ENCODE results near the gene PGM5.

The PGM5 gene

DNA sequence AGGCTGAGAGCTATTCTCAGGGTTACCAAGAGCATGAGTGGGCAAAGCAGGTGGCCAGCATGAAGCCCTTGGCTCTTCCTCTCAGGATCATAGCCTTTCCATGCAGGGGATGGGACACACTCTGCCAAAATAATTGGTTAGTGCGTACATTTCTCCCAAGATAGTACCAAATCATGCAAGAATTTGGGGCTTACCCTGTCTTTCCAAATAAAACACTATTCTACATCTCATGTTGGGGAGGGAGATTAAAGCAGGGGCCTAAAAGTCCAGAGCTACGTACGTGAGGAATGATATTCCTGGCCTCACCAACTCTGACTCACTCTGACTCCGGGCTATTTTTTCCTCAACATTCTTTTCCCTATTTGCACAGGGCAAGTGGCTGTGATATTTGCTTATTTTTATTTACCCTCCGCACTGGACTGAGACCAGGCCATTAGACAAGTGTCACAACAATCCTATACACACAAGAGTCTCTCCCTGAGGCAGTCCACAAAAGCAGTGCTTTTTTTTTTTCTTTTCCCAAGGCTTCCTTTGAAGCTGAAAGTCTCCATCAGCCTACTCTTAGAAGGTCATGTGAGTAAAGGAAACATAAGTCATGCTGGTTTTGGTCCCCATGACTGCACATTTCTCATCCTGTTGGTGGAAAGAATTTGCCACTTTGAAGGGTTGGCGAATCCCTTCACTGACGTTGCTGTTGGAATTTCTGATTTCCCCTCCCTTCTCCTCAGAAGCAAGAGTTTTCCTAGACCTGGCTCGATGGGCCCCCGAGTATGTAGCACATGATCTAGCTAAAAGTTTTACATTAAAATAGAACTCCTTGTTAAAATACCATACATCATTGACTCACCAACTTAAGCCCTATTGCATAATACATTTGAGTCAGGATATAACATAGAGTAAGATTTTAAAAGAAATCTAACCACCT is 144.3 kb downstream of the PGM5 start:
- DNase-seq, result no peak

DNA sequence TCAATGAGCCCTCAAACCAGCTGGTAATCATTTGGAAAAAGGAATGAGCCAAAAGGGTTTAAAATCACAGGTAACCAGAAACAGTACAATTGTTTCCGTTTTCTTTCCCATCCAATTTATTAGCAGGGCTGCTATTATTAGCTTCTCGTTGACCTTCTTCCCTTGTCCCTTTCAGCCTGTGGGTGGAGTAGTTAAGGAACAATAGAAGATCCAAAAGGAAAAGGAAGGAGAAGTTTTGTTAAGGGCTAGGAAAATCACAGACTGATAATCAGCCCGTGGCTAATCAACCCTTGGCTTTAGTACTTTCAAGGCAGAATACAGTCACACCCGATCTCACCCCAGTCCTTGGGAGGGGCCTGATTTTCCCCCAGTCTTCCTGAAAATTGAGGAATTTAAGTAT is 145.9 kb downstream of the PGM5 start:
- no peak for DNase-seq

DNA sequence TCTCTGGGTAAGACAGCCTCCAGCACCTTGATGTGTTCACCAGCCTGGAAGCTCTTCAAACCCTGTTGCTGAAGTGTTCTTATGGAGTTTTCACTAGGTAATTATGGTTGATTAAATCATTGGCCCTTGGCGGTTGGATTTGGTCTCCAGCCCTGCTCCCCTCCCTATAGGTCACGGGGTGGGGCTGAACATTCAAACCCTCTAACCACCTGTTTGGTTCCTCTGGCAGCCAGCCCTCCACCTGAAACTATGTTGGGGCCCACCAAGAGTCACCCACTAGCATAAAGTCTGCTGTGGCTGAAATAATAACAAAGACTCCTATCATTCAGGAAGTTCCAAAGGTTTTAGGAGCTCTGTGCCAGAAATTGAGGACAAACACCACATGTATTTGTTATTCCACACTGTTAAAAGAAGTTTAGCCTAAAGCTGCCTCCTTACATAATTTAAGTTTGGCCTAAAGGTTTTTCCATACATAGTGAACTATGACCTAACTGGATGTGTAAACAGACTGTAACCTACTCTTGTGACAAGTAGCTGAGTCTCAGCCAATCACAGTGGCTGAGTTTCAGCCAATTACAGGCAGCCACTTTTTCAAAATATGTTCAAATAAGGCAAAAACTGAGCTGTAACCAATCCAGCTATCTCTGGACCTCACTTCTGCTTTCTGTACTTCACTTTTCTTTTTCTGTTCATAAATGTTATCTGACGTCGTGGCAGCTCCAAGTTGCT is 149.4 kb downstream of the PGM5 start:
- no peak for DNase-seq

- no peak for DNase-seq
Observed at GRCh38 chr9:68506551-68506950, 150.1 kb downstream of the PGM5 start.

- DNase-seq, result peak; percentile 8
Observed at GRCh38 chr9:68507130-68507805, 150.9 kb downstream of the PGM5 start.

DNA sequence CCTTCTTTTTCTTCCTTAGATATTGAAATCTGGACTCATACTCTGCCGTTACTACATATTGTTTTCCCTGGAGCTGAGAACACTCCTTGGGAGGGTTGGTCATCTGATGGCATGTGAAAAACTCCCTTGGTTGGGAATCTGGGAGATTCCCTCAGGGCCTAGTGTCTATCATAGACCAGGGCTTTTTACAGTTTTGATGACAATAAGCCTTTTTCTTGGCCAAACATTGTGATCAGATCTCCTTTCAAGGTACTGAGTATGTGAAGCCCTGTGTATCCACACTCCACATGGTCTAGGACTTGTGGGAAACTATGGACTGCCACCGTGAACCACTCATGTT is 151.4 kb downstream of the PGM5 start:
- no peak for DNase-seq

GRCh38 chr9:68508547-68508946 is 152.1 kb downstream of the PGM5 start:
- DNase-seq, result no peak

DNA sequence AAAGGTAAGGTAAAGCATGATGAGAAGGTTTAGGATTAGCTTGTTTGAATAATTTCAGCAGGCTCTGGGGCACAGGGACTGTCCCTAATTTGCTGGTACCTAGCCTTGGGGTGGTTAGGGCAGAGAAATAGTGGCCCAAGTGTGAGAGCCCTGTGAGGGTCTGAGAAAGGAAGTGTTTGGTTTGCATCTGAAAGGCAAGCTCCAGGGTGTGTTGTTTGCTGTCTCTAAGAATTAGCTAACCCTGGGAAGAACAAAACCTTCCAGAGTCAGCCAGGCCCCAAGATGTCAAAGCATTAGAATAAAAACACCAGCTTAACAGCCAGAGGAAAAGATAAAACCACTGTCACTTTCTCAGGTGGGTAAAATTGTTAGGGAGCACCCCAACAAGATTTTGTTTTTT is 153.3 kb downstream of the PGM5 start:
- no peak for DNase-seq

- DNase-seq, result no peak
Observed at GRCh38 chr9:68513385-68513784, 157.0 kb downstream of the PGM5 start.

GRCh38 chr9:68513981-68514380 is 157.6 kb downstream of the PGM5 start:
- DNase-seq, result no peak

DNA sequence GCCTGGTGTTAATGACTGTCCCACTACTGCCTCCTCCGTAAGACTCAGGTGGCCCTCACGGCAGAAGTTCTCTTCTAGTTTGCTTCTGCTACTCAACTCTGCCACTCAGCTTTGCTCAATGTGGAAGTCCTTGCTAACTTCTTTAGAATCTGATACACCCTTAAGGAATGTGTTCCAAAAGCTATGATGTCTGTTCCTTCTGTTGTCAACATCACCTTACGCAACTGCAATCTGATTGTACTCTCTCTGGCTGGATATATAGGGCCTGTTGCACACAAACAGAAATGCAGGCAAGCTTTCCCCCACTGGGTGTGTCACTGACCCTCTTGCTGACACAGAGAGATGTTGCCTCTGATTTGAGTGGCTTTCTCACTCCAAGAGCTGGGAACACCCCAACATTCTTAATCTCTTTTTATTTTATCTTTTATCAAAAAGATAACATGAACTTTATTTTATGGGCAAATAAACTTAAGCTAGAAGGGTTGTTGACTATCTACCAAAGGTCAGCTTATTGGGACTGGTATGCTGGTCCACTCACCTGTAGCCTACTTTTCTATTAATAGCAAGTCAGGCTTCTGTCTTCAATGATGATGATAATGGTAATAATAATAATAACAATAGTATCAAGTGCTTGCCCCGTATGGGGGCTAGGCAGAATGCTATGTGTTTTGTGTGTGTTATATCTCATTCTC is 159.1 kb downstream of the PGM5 start:
- DNase-seq, result no peak

- no peak for DNase-seq
Observed at GRCh38 chr9:68522131-68522530, 165.7 kb downstream of the PGM5 start.

GRCh38 chr9:68522954-68523353 is 166.5 kb downstream of the PGM5 start:
- DNase-seq, result no peak

- DNase-seq, result no peak
Observed at GRCh38 chr9:68523367-68523936, 167.0 kb downstream of the PGM5 start.

DNA sequence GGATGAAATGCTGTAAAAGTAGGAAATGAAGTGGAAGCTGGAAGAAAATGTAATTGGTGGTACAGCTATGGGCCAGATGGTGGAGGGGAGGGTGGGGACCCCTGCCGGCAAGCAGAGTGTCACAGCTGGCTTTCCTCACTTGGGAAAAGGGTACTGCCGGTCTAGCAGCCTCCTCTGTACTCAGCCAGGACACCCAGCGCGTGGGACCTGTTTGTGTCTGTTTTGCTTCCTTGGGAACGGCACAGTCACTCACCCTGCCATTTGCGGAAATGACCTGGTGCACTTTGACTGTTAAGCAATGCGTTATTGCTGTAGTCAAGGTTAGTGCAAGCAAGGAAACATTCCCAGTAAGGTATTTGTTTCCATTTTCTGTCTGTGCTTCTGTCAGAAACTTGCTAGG is 174.2 kb downstream of the PGM5 start:
- peak; percentile 44 for DNase-seq

DNA sequence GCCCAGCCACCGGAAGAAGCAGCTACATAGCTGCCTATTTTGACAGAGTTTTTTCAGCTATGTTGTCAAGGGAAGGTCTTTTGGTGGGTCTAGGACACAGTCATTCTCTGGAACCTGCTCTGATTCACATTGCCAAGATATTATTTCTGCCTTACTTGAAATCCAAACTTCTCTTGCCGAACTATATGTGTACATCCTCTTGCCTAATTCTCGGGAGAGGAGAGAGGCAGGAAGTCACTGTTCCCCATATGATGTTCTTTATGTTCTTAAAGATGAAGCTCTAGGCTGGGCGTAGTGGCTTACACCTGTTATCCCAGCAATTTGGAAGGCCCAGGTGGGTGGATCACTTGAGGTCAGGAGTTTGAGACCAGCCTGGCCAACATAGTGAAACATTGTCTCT is 175.7 kb downstream of the PGM5 start:
- no peak for DNase-seq

- no peak for DNase-seq
Observed at GRCh38 chr9:68533678-68534077, 177.3 kb downstream of the PGM5 start.

DNA sequence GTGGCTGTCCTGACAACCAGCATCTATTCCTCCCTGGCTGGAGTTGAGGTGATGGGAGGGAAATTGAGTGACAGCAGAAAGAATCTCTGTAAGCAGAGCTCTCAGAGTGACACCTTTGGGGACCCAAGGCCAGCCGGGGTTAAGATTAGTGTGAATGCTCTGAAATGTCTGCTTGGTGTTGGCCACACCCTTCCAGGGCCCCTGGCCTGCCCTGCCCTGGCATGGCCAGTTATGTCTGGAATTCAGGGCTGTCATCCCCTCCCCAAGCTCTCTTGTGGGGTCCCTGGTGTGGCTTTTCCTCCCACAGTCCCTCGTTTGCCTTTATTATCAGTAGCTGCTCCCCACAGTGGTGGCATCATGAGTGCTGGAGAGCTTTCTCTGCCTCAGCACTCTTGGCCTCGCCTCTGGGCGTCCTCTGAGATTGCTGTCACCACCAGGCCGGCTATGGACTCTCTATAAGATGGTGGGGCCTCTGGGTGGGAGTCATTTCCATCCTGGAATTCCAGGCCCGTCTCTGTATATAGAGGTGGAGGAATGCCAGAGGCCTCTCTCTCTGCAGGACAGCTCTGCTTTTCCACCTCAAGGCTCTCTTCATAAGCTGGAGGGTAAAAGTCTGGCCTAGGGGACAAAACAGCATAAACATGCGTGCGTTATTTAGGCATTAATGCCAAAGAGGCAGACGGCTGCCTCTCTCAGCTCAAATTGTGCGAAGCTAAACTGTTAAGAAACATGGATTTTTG is 180.6 kb downstream of the PGM5 start:
- DNase-seq, result no peak

- no peak for DNase-seq
Observed at GRCh38 chr9:68537616-68537880, 181.1 kb downstream of the PGM5 start.

GRCh38 chr9:68538200-68538599 is 181.8 kb downstream of the PGM5 start:
- DNase-seq, result no peak

DNA sequence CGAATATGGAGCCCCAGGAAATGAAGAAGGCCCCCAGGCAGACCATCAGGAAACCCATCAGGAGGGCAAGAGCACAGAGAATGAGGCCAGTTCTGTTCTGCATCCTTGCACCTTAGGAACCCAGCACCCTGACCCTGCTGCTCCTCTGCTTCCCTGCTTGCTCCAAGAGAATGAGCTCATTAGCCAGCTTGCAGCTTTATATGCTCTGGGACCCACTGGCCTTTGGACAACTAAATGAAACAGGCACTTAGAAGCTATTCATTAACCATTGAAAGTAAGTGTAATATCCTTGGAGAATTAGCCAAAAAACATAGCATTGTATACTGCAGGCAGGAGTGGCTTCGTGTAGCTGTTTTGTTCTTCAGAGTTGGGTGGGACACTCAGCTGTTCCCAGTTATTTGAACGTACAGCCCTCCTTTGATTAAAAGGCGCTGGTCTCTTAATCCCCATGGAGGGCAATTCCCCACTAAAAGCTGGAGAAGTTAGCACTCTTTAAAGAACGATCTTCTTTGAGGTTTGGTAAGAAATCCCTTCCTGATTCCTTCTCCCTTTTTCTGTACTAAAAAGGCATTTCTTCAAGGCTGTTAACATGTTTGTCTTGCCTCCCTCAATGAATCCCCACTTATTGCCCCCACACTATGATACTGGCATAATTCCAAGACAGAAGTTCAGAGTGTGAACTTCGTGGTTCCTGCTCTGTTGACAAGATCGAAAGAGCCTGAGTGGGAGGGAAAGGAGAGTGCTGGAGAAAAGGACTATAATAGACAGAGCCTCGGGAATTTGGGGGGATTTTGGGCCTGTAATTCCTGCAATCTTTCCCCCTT is 184.5 kb downstream of the PGM5 start, which contains the start of gene TMEM252:
Gene TMEM252 (minus strand): TSS at position 172 of the 824 bp plus-strand sequence. CDS start 69 bp downstream, at position 103.
- no peak for DNase-seq

Measured in DMS 273 treated with DMSO at 0.1 percent for 48 hours (cell line).